ENCODE measurements around the gene MRPL49.

DNA sequence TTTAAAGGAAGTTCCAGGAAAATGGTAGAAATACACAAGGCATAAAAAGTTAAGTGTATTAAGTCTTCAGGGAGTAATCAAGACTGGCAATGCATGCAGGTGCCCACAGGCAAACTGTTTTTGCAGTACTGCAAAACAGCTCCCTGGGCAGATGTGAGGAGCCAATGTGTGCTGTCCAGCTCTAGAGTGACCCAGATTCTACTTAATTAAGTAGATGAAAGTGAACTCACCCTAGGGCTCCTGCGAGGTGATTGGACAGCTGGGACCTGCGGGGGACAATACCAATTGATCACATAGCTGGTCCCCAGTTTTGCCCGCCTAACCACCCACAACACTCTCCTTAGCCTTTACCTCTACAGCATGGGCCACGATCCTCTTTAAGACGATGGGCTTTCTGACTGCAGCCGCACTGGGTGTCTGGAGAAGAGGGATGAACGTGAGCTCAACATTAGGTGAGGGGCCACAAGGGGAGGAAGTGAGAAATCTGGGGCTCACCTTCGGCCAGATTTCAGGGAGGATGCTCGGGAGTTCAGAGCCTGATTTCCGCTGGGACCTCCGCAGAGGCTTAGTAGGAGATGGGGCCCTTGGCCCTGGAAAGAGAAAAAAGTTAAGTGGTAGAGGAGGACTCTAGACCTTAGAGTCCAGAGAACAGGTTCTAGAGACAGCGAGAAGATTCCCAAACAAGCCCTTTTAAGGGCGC is 38.8 kb upstream of the MRPL49 start:
- TF ChIP-seq, protein P1, sequence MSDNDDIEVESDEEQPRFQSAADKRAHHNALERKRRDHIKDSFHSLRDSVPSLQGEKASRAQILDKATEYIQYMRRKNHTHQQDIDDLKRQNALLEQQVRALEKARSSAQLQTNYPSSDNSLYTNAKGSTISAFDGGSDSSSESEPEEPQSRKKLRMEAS (CRISPR knock-in tag; IDR thresholded peaks at IDR 0.05), result no peak
- TF ChIP-seq, protein P2, sequence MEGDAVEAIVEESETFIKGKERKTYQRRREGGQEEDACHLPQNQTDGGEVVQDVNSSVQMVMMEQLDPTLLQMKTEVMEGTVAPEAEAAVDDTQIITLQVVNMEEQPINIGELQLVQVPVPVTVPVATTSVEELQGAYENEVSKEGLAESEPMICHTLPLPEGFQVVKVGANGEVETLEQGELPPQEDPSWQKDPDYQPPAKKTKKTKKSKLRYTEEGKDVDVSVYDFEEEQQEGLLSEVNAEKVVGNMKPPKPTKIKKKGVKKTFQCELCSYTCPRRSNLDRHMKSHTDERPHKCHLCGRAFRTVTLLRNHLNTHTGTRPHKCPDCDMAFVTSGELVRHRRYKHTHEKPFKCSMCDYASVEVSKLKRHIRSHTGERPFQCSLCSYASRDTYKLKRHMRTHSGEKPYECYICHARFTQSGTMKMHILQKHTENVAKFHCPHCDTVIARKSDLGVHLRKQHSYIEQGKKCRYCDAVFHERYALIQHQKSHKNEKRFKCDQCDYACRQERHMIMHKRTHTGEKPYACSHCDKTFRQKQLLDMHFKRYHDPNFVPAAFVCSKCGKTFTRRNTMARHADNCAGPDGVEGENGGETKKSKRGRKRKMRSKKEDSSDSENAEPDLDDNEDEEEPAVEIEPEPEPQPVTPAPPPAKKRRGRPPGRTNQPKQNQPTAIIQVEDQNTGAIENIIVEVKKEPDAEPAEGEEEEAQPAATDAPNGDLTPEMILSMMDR (IDR thresholded peaks at IDR 0.05), result no peak
- no peak for TF ChIP-seq ELF4 (CRISPR knock-in tag; IDR thresholded peaks at IDR 0.05; ENCODE audit: low read depth)
- TF ChIP-seq, protein P3, sequence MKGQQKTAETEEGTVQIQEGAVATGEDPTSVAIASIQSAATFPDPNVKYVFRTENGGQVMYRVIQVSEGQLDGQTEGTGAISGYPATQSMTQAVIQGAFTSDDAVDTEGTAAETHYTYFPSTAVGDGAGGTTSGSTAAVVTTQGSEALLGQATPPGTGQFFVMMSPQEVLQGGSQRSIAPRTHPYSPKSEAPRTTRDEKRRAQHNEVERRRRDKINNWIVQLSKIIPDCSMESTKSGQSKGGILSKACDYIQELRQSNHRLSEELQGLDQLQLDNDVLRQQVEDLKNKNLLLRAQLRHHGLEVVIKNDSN (CRISPR knock-in tag; IDR thresholded peaks at IDR 0.05), result no peak
- no peak for TF ChIP-seq ZNF138 (CRISPR knock-in tag; conservative IDR thresholded peaks at IDR 0.05)
- no peak for TF ChIP-seq SMAD3 (CRISPR knock-in tag; IDR thresholded peaks at IDR 0.05; ENCODE audit: borderline replicate concordance)

All from WTC11 (cell line).